Neural crest cell (in vitro differentiated cells): ENCODE data around the gene MED19. TPM values are rescaled to one million over a fixed set of nuclear protein-coding genes. Genes with fewer than 3 reads are reported as not detected.

Experiments
- DNase-seq: peaks from one replicate; pipeline ENCODE4 v3.0.0; 2021; ENCODE audit warnings: low read depth, mixed read lengths, low spot score
- H3K27ac Mint-ChIP-seq: one replicate; pipeline ENCODE4 v1.8.0; 2021; ENCODE audit warnings: mild to moderate bottlenecking, mixed read lengths; ENCODE audit not compliant: unreplicated experiment
- H3K27me3 Mint-ChIP-seq: 2 replicates; pipeline ENCODE4 v1.8.0; 2021; ENCODE audit warnings: low read depth, mild to moderate bottlenecking, mixed read lengths
- H3K36me3 Mint-ChIP-seq: 2 replicates; pipeline ENCODE4 v1.8.0; 2021; ENCODE audit warnings: low read depth, mild to moderate bottlenecking, mixed read lengths
- H3K4me1 Mint-ChIP-seq: 2 replicates; pipeline ENCODE4 v1.8.0; 2021; ENCODE audit warnings: mixed read lengths
- H3K4me3 Mint-ChIP-seq: one replicate; pipeline ENCODE4 v1.8.0; 2021; ENCODE audit warnings: mild to moderate bottlenecking, mixed read lengths
- H3K9me3 Mint-ChIP-seq: 2 replicates; pipeline ENCODE4 v1.8.0; 2021; ENCODE audit warnings: mixed read lengths
- total RNA-seq: library from RNA; stranded (reverse); gene quantifications from 2 replicates; pipeline ENCODE4 v1.2.1, GENCODE V29; 2021
- TF ChIP-seq, protein P1 (sequence below): fragments of 200-600 bp; sonication (generic); conservative IDR thresholded peaks from 2 replicates; pipeline ENCODE4 v1.5.0; 2021; ENCODE audit warnings: antibody characterized with exemption, mild to moderate bottlenecking

MED19 gene
- total RNA-seq, 1 donor from 2014 or later = 24.1 TPM

- H3K4me1 Mint-ChIP-seq = peaks cover 13% of the 10 kb centered on the region
- peak overlapping the region; percentile 60 for H3K27ac Mint-ChIP-seq
- H3K27me3 Mint-ChIP-seq = no peaks in the 10 kb centered on the region
- no peak for DNase-seq
- no peaks in the 10 kb centered on the region for H3K9me3 Mint-ChIP-seq
- H3K36me3 Mint-ChIP-seq = peaks cover 20% of the 10 kb centered on the region
- peak overlapping the region; percentile 82 for H3K4me3 Mint-ChIP-seq
- TF ChIP-seq, protein P1, sequence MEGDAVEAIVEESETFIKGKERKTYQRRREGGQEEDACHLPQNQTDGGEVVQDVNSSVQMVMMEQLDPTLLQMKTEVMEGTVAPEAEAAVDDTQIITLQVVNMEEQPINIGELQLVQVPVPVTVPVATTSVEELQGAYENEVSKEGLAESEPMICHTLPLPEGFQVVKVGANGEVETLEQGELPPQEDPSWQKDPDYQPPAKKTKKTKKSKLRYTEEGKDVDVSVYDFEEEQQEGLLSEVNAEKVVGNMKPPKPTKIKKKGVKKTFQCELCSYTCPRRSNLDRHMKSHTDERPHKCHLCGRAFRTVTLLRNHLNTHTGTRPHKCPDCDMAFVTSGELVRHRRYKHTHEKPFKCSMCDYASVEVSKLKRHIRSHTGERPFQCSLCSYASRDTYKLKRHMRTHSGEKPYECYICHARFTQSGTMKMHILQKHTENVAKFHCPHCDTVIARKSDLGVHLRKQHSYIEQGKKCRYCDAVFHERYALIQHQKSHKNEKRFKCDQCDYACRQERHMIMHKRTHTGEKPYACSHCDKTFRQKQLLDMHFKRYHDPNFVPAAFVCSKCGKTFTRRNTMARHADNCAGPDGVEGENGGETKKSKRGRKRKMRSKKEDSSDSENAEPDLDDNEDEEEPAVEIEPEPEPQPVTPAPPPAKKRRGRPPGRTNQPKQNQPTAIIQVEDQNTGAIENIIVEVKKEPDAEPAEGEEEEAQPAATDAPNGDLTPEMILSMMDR = no peak
These were observed 34.9 kb upstream of the MED19 start for GRCh38 chr11:57746920-57747319.

DNA sequence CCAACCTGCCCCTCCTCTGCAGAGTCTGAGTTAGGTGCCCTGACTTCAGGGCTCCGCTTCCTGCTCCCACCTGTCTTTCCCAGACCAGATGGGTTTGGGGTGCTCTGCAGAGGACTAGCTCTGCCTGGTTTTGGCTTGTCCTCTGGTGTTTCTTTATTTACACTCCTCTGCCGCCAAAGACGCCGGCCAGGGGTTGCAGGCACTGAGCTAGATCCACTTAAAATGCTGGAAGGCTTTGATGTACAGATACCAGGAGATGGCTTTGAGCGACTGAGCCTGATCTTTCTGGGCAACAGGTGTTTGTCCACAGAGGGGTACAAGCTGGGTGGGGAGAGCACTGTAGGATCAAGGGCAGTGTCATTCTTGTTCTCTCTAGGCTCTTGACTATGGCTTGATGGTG, 33.2 kb upstream of the MED19 start:
- Mint-ChIP-seq H3K36me3 (peaks cover 25% of the 10 kb centered on the region), H3K4me3 (peak overlapping the region; percentile 82), H3K27ac (no peak overlapping the region), H3K9me3 (no peaks in the 10 kb centered on the region), H3K4me1 (peaks cover 22% of the 10 kb centered on the region), H3K27me3 (no peaks in the 10 kb centered on the region)
- TF ChIP-seq, protein P1 = no peak
- DNase-seq = no peak

- peak overlapping the region; percentile 50 for H3K27ac Mint-ChIP-seq
- TF ChIP-seq, protein P1 = no peak
- H3K4me3 Mint-ChIP-seq = peak overlapping the region; percentile 82
- H3K4me1 Mint-ChIP-seq = peaks cover 22% of the 10 kb centered on the region
- no peak for DNase-seq
- H3K27me3 Mint-ChIP-seq = no peaks in the 10 kb centered on the region
- H3K9me3 Mint-ChIP-seq = no peaks in the 10 kb centered on the region
- peaks cover 25% of the 10 kb centered on the region for H3K36me3 Mint-ChIP-seq
These were observed 32.3 kb upstream of the MED19 start for GRCh38 chr11:57744357-57744756.

DNA sequence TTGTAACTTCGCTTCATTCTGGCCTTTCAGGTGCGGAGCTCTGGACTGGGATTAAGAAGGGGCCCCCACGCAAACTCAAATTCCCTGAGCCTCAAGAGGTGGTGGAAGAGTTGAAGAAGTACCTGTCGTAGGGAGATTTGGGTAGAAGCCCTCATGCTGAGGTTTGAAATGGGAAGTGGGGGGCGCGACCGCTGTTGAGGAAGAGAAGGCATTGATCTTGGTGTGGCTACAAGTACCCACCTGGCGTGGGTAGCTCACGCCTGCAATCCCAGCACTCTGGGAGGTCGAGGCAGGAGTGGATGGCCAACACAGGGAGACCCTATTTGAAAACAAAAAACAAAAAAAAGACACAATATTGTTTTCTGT, 30.1 kb upstream of the MED19 start:
- Mint-ChIP-seq H3K9me3 (no peaks in the 10 kb centered on the region), H3K4me3 (peak overlapping the region; percentile 96), H3K27me3 (no peaks in the 10 kb centered on the region), H3K36me3 (peaks cover 29% of the 10 kb centered on the region), H3K4me1 (peaks cover 22% of the 10 kb centered on the region), H3K27ac (peak overlapping the region; percentile 95)
- TF ChIP-seq, protein P1 = no peak
- DNase-seq = no peak

GRCh38 chr11:57741132-57742086, 29.4 kb upstream of the MED19 start, which contains the start of gene SELENOH:
SELENOH (plus strand) TSS chr11:57741491; CDS start chr11:57741596, 105 bp downstream.
- peak; percentile 92 for DNase-seq
- H3K27me3 Mint-ChIP-seq = no peaks in the 10 kb centered on the region
- peaks cover 29% of the 10 kb centered on the region for H3K36me3 Mint-ChIP-seq
- TF ChIP-seq, protein P1 = no peak
- H3K4me1 Mint-ChIP-seq = peaks cover 22% of the 10 kb centered on the region
- no peaks in the 10 kb centered on the region for H3K9me3 Mint-ChIP-seq
- H3K27ac Mint-ChIP-seq = peak within 1 kb of the TSS; percentile 99
- H3K4me3 Mint-ChIP-seq = peak within 1 kb of the TSS; percentile 96
